Measurements from ENCODE around the gene TMEM232. TPM values are rescaled to one million over a fixed set of nuclear protein-coding genes. Genes with fewer than 3 reads are reported as not detected.

TMEM232 gene
- total RNA-seq, 4 donors from 2014 or later = 0.53 to 3.1 (median 1.5) TPM

DNA sequence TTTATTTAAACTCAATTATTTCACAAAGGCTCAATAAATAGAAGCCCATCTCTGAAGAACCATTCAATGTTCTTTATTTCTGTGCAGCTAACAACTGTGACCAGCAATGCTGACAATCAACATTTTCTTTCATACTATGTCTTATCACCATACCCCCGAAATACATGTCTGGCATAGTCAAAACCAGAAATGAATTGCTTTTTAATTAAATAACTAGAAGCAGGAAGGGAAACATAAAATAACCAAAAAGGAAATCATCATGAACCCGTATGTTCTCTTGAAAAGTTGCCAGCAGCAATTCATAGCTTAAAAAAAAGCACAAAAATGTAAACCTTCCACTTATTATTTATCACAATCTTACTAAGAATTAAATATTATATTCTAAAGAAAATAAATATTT lies 212.4 kb downstream of the TMEM232 start:
- intact Hi-C loops (cut with DNase I) = no loop called here
- Histone ChIP-seq H3K27ac (no peak overlapping the region), H3K9me3 (no peaks in the 10 kb centered on the region), H3K4me3 (no peak overlapping the region), H3K4me1 (no peaks in the 10 kb centered on the region), H3K36me3 (no peaks in the 10 kb centered on the region), H3K27me3 (no peaks in the 10 kb centered on the region)
- no peak for DNase-seq
- WGBS, 2 donors = 16 to 23% methylated on average over 2 of the region's 2 CpGs
- TF ChIP-seq POLR2A (IDR thresholded peaks at IDR 0.05) = no peak
- TF ChIP-seq, protein P1, sequence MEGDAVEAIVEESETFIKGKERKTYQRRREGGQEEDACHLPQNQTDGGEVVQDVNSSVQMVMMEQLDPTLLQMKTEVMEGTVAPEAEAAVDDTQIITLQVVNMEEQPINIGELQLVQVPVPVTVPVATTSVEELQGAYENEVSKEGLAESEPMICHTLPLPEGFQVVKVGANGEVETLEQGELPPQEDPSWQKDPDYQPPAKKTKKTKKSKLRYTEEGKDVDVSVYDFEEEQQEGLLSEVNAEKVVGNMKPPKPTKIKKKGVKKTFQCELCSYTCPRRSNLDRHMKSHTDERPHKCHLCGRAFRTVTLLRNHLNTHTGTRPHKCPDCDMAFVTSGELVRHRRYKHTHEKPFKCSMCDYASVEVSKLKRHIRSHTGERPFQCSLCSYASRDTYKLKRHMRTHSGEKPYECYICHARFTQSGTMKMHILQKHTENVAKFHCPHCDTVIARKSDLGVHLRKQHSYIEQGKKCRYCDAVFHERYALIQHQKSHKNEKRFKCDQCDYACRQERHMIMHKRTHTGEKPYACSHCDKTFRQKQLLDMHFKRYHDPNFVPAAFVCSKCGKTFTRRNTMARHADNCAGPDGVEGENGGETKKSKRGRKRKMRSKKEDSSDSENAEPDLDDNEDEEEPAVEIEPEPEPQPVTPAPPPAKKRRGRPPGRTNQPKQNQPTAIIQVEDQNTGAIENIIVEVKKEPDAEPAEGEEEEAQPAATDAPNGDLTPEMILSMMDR (IDR thresholded peaks at IDR 0.05) = no peak

DNA sequence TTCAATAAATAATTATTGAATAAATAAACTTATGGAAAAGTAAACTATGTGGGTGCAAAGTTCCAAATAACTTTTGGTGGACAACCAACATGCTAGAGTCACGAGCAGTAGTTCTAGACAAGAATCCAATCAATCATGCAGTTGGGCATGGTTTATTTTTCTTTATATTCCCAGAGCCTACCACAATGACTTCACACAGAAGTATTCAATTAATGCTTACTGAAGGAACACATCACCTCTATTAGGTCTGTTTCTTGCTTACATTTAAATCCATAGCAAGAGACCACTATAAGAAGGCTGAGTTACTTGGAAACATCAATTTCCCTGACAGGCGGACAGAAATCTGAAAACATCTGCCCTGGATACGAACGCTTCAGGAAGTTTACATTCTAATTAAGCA lies 214.2 kb downstream of the TMEM232 start:
- Histone ChIP-seq H3K4me1 (no peaks in the 10 kb centered on the region), H3K9me3 (no peaks in the 10 kb centered on the region), H3K4me3 (no peak overlapping the region), H3K36me3 (no peaks in the 10 kb centered on the region), H3K27me3 (no peaks in the 10 kb centered on the region), H3K27ac (no peak overlapping the region)
- intact Hi-C loops (cut with DNase I) = no loop called here
- 63 to 66% methylated on average over 4 of the region's 4 CpGs for WGBS, 2 donors
- DNase-seq = no peak
- TF ChIP-seq, protein P1 (IDR thresholded peaks at IDR 0.05) = no peak
- no peak for TF ChIP-seq POLR2A (IDR thresholded peaks at IDR 0.05)

DNA sequence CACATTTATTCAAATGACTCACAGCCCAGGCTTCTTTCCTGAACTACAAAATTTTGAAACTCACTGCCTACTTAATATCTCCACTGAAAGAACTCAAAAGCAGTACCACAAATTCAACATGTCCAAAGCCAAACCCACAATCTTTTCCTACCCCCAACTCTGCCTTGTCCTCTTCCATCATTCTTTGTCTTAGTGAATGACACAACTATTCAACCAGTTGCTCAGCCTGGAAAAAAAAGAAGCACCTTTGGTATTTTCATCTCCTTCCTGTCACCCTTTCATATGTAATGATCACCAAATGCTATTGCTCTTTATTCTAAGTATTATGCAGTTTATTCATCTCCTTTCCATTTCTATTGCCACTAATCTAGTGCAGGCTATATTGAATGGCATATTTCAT lies 216.3 kb downstream of the TMEM232 start:
- H3K27me3 ChIP-seq = no peaks in the 10 kb centered on the region
- no peak overlapping the region for H3K4me3 ChIP-seq
- no peaks in the 10 kb centered on the region for H3K4me1 ChIP-seq
- no peak for DNase-seq
- no peak overlapping the region for H3K27ac ChIP-seq
- TF ChIP-seq, protein P1 (IDR thresholded peaks at IDR 0.05) = no peak
- TF ChIP-seq POLR2A (IDR thresholded peaks at IDR 0.05) = no peak
- no peaks in the 10 kb centered on the region for H3K36me3 ChIP-seq
- H3K9me3 ChIP-seq = no peaks in the 10 kb centered on the region
- intact Hi-C loops (cut with DNase I) = no loop called here

DNA sequence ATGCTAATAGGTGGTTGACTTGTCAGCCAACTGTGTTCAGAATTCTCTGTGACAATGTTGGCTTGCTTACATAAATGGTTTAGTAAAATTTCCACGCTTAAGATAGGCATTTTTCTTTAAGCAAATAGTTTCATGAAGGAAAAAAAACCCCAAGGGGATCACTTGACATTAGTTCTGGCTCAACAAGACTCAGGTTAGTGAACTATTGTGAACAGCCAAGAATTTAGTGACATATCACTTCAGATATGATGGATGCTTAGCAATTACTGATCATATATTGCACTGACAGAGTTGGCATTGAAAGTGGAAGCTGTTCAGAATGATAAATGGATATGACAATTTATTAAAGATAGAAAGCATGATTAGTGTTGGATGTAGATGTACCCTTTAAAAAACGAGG lies 218.5 kb downstream of the TMEM232 start:
- 31 to 42% methylated on average over 2 of the region's 2 CpGs for WGBS, 2 donors

DNA sequence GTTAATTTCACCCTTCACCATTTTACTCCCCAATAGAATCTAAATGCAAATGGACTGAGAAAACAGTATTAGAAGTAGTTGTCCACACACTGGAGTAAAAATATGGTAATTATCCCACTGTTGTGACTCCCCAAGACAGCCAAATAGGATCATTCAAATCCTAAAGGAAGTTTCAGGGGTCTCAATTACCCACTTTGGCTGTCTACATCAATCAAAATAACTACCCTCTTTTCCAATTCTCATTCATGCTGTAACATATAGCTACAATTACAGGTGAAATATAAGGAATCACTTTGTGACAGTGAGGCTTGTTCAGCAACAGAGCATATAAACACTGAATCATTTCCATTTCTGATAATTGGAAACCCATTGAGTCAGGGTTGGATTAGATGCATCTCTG lies 220.1 kb downstream of the TMEM232 start:
- DNase-seq = no peak
- intact Hi-C loops (cut with DNase I) = no loop called here
- Histone ChIP-seq H3K9me3 (no peaks in the 10 kb centered on the region), H3K27me3 (no peaks in the 10 kb centered on the region), H3K27ac (no peak overlapping the region), H3K36me3 (no peaks in the 10 kb centered on the region), H3K4me3 (no peak overlapping the region), H3K4me1 (no peaks in the 10 kb centered on the region)
- no peak for TF ChIP-seq POLR2A (IDR thresholded peaks at IDR 0.05)
- TF ChIP-seq, protein P1 (IDR thresholded peaks at IDR 0.05) = no peak

More for the DNA sequence above, 218.5 kb downstream of the TMEM232 start:
- TF ChIP-seq POLR2A (IDR thresholded peaks at IDR 0.05) = no peak
- TF ChIP-seq, protein P1 (IDR thresholded peaks at IDR 0.05) = no peak
- Histone ChIP-seq H3K27me3 (no peaks in the 10 kb centered on the region), H3K27ac (no peak overlapping the region), H3K4me3 (no peak overlapping the region), H3K36me3 (no peaks in the 10 kb centered on the region), H3K4me1 (no peaks in the 10 kb centered on the region), H3K9me3 (no peaks in the 10 kb centered on the region)
- intact Hi-C loops (cut with DNase I) = no loop called here
- DNase-seq = no peak

Data from esophagus squamous epithelium (tissue), 5 donors.